ENCODE results near the gene SLC25A22.

DNA sequence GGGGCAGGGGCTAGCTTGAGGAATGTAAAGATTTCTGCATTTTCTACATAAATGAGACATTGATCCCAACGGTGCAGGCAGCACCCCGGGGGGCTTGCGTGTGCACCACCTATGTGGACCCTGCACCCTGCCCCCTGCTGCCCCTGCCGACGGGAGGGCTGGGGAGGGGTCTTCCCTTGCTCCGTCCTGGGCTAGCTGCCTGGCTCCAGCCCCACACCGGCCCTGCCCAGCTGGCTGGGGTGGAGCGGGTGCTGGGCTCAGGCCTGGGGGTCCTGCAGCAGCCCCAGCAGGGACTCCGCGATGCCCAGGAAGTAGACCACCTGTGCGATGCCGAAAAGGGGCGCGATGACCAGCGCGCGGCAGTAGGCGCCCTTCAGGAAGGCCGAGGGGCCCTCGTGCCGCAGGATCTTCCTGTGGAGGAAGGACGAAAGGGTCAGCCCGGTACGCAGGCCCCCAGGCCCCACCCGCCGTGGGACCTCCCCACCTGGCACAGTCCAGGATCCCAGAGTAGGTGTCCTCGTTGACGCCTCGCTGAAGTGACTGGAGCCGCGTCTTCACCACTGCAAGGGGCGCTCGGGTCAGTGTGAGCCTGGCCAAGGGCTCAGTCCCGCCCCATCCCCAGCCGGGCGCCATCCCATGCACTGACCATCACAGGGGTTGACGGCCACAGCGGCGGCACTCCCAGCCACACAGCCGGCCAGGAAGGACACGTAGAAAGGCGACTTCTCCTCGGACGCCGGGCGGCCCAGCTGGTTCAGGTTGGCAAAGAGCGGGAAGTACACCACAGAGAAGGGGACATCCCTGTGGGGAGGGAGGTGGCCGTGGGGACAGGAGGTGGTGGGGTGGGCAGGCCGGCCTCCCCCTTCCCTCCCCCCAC is 6.2 kb downstream of the SLC25A22 start:
- no peak for TF ChIP-seq ESRRA (IDR thresholded peaks at IDR 0.05; ENCODE audit: borderline replicate concordance, low read depth)
- TF ChIP-seq MTA2 (IDR thresholded peaks at IDR 0.05; ENCODE audit: low read depth), result no peak
- no peak for TF ChIP-seq FOXM1 (IDR thresholded peaks at IDR 0.05; ENCODE audit: low read depth)
- TF ChIP-seq FOXM1 (CRISPR knock-in tag; IDR thresholded peaks at IDR 0.05; ENCODE audit: low read depth), result no peak
- TF ChIP-seq NFE2L1 (tag; IDR thresholded peaks at IDR 0.05; ENCODE audit: borderline replicate concordance, low read depth), result no peak
- TF ChIP-seq YBX1 (IDR thresholded peaks at IDR 0.05), result no peak
- no peak for TF ChIP-seq POLR2A (conservative IDR thresholded peaks at IDR 0.05)
- no peak for TF ChIP-seq MYC (IDR thresholded peaks at IDR 0.05; ENCODE audit: low read depth, low read length)
- no peak for TF ChIP-seq MYC (CRISPR knock-in tag; IDR thresholded peaks at IDR 0.05; ENCODE audit: borderline replicate concordance, low read depth)
- no peak for TF ChIP-seq DPF2 (IDR thresholded peaks at IDR 0.05)
- TF ChIP-seq TGIF2 (CRISPR knock-in tag; IDR thresholded peaks at IDR 0.05), result no peak

All from K562 (cell line).